BJ (cell line): ENCODE results near the gene BTBD16. TPM values are rescaled to one million over a fixed set of nuclear protein-coding genes. Genes with fewer than 3 reads are reported as not detected.

Experiments used
- CTCF ChIA-PET: fragments of 350-600 bp; formaldehyde crosslinking; extraction: SDS; loops from one replicate; lab custom pipeline; 2021; ENCODE audit warnings: antibody characterized with exemption, inconsistent platforms; lab: Yijun Ruan, JAX
- POLR2A ChIA-PET: fragments of 300-600 bp; sonication (Branson Sonifier 250); formaldehyde crosslinking; extraction: SDS; loops from one replicate; lab custom pipeline; 2021; ENCODE audit warnings: antibody characterized with exemption; lab: Charles Lee
- DNase-seq: peaks from one replicate; pipeline ENCODE4 v3.0.0-alpha.2; 2011; ENCODE audit warnings: low read depth
- H3K27me3 ChIP-seq: 2 replicates; pipeline ENCODE4 v1.6.0; 2011; ENCODE audit warnings: low read length; ENCODE audit not compliant: control insufficient read depth, insufficient read depth
- H3K36me3 ChIP-seq: 2 replicates; pipeline ENCODE4 v1.5.1; 2011; ENCODE audit warnings: low read length; ENCODE audit not compliant: control insufficient read depth, insufficient read depth
- H3K4me3 ChIP-seq: 2 replicates; pipeline ENCODE4 v1.5.1; 2011; ENCODE audit warnings: low read depth, mild to moderate bottlenecking, control low read depth, low read length
- polyA plus RNA-seq: library from polyadenylated mRNA; depleted of rRNA; stranded (reverse); fragments of >200 nt; gene quantifications from 2 replicates; pipeline ENCODE4 v1.2.3, GENCODE V29; 2011
- TF ChIP-seq, protein P1 (sequence below): IDR thresholded peaks from 2 replicates; pipeline ENCODE4 v1.5.1; 2011; ENCODE audit warnings: low read depth, mild to moderate bottlenecking, control low read depth, inconsistent platforms, low read length, moderate library complexity; ENCODE audit not compliant: insufficient read depth

BTBD16 gene
- polyA plus RNA-seq, 1 experiment, result not detected

DNA sequence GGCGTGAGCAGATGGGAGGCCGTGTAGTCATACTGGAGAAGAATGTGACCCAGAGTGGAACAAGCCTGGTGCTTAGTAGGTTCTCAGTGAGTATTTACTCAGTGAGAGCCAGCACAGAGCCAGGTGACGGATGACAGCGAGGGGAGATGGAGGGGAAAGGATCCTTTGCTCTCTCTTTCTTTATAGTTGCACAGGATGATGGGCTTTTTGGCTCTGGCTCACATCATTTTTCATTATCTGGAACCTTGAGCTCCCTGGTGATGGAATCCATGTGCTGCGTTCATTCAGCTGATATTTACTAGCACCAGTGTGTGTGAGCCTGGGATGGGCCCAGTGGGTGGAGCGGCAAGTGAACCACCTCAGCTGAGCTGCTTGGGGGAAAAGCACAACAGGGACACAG is 17.2 kb downstream of the BTBD16 start:
- Histone ChIP-seq H3K27me3 (peaks cover 3% of the 10 kb centered on the region), H3K36me3 (no peaks in the 10 kb centered on the region), H3K4me3 (no peak overlapping the region)
- TF ChIP-seq, protein P1, sequence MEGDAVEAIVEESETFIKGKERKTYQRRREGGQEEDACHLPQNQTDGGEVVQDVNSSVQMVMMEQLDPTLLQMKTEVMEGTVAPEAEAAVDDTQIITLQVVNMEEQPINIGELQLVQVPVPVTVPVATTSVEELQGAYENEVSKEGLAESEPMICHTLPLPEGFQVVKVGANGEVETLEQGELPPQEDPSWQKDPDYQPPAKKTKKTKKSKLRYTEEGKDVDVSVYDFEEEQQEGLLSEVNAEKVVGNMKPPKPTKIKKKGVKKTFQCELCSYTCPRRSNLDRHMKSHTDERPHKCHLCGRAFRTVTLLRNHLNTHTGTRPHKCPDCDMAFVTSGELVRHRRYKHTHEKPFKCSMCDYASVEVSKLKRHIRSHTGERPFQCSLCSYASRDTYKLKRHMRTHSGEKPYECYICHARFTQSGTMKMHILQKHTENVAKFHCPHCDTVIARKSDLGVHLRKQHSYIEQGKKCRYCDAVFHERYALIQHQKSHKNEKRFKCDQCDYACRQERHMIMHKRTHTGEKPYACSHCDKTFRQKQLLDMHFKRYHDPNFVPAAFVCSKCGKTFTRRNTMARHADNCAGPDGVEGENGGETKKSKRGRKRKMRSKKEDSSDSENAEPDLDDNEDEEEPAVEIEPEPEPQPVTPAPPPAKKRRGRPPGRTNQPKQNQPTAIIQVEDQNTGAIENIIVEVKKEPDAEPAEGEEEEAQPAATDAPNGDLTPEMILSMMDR, result no peak
- no peak for DNase-seq
- ChIA-PET POLR2A (no interaction called here), CTCF (interaction anchor here (0.5 to 5.2 kb wide), 4 partner anchors 10 to 517 kb away, joined by 3 to 25 read pairs (median 14); no protein-coding TSS in a partner anchor)

GRCh38 chr10:122288917-122289316 is 17.8 kb downstream of the BTBD16 start:
- Histone ChIP-seq H3K36me3 (no peaks in the 10 kb centered on the region), H3K4me3 (no peak overlapping the region), H3K27me3 (peaks cover 3% of the 10 kb centered on the region)
- TF ChIP-seq, protein P1, result no peak
- ChIA-PET POLR2A (no interaction called here), CTCF (interaction anchor here (1.0 to 5.2 kb wide), 4 partner anchors 9 to 277 kb away, joined by 5 to 25 read pairs (median 14); no protein-coding TSS in a partner anchor)
- no peak for DNase-seq

DNA sequence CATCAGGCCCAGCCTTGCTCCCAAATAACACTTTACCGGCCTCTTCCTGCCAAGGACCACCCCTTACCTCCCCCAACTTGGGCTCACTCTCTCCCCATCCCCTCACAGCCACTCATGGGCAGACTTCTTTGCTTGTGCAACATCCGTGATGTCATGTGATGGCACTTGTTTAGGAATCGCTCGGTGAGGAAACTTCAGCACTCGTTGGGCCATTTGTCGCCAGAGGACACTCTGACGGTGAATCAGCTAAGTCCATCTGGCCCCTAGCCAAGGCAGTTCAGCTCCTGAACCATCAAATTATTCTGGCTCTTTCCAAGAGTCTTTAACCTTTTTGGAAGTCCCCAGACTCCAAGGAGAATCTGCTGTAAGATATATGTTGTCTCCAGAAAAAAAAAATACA is 19.2 kb downstream of the BTBD16 start:
- Histone ChIP-seq H3K27me3 (peaks cover 6% of the 10 kb centered on the region), H3K36me3 (no peaks in the 10 kb centered on the region), H3K4me3 (no peak overlapping the region)
- no peak for DNase-seq
- TF ChIP-seq, protein P1, result no peak
- POLR2A ChIA-PET, result no interaction called here
- CTCF ChIA-PET, result interaction anchor here (1.1 to 5.2 kb wide), 3 partner anchors 8 to 275 kb away, joined by 3 to 25 read pairs (median 5); no protein-coding TSS in a partner anchor

DNA sequence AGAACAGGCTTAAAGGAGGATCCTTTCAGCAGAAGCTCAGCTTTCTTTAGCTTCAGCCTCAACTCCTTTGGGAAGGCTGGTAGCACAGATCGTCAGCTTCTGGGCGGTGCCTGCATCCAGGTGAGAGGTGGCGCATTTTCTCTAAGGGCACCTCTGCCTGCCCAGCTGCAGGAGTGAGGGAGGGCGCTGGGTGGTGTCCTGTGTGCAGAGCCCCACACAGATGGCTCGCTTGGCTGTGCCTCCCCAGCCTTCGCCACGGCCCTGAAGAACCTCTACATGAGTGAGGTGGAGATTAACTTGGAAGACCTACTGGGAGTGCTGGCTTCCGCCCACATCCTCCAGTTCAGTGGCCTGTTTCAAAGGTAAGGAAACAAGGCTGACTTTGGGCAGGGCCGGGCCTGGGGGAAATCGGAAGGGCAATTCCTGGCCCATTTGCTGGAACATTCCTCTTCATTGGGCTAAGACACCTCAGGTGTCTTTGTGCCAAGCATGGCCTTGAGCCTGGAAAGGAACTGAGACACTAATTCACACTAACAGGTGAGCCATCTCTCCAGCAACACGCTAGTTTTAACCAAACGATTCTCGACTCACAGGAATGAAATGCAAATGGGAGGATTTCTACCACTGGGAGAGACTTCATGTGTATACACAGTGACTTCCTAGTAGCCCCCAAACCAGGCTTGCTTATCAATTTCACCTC is 19.9 kb downstream of the BTBD16 start:
- CTCF ChIA-PET, result interaction anchor here (1.0 to 1.9 kb wide), 4 partner anchors 11 to 275 kb away, joined by 3 to 5 read pairs (median 4); no protein-coding TSS in a partner anchor

GRCh38 chr10:122291739-122292138 is 20.6 kb downstream of the BTBD16 start:
- POLR2A ChIA-PET, result no interaction called here
- no peaks in the 10 kb centered on the region for H3K36me3 ChIP-seq
- TF ChIP-seq, protein P1, result no peak
- CTCF ChIA-PET, result interaction anchor here (1.0 to 1.1 kb wide), 2 partner anchors 12 to 274 kb away, joined by 3 to 5 read pairs; no protein-coding TSS in a partner anchor
- H3K27me3 ChIP-seq, result peaks cover 6% of the 10 kb centered on the region
- no peak for DNase-seq
- H3K4me3 ChIP-seq, result no peak overlapping the region

More for the DNA sequence above, 19.9 kb downstream of the BTBD16 start:
- no peak overlapping the region for H3K4me3 ChIP-seq
- H3K27me3 ChIP-seq, result peaks cover 6% of the 10 kb centered on the region
- DNase-seq, result no peak
- TF ChIP-seq, protein P1, result no peak
- POLR2A ChIA-PET, result no interaction called here
- no peaks in the 10 kb centered on the region for H3K36me3 ChIP-seq
